GM10248 (cell line): ENCODE results near the gene CCNO.
A peak's percentile ranks its signal among the peaks of the same experiment; 100 is the strongest.

ENCODE experiments used
- CTCF ChIA-PET: fragments of 300-600 bp; sonication (Branson Sonifier 250); formaldehyde crosslinking; extraction: SDS; loops from one replicate; lab custom pipeline; 2021; ENCODE audit warnings: antibody characterized with exemption; lab: Yijun Ruan, JAX
- POLR2A ChIA-PET: fragments of 350-650 bp; sonication (Branson Sonifier 250); formaldehyde crosslinking; extraction: SDS; loops from one replicate; lab custom pipeline; 2020; ENCODE audit warnings: antibody characterized with exemption; lab: Yijun Ruan, JAX
- DNase-seq: peaks from one replicate; pipeline ENCODE4 v3.0.0; 2012; ENCODE audit errors: extremely low spot score
- CTCF ChIP-seq: IDR thresholded peaks from 2 replicates; pipeline ENCODE4 v1.5.1; 2012; ENCODE audit warnings: mild to moderate bottlenecking, low read depth; ENCODE audit errors: extremely low read depth, missing control alignments, control extremely low read depth

Gene CCNO

GRCh38 chr5:55241746-55242145 lies 8.3 kb upstream of the CCNO start:
- no peak for DNase-seq
- TF ChIP-seq CTCF = no peak
- CTCF ChIA-PET = interaction anchor here (1.0 to 2.1 kb wide), 2 partner anchors 15 to 16 kb away, joined by 4 to 6 read pairs; no protein-coding TSS in a partner anchor
- POLR2A ChIA-PET = interaction anchor here (0.6 kb wide), 1 partner anchor 15 kb away, joined by 4 read pairs; no protein-coding TSS in a partner anchor

DNA sequence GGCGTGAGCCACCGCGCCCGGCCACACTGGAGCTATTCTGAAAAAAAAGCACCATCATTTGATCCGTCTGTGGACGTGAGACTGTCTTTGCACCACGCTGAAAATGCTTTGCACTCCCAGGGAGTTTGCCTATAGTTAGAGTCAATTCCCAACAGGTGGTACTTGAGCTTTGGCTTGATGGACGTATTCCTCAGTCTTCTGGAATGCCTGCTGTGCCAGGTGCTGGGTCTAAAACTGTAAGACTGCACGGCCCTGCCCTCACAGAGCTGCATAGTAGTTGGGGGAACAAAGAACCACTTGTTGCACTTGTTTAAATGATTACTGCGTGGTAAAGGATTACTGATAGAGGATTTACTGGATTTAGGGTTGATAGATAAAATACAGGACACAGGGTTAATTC lies 3.4 kb upstream of the CCNO start:
- DNase-seq = no peak
- CTCF ChIA-PET = interaction anchor here (3.5 kb wide), 1 partner anchor 11 kb away, joined by 18 read pairs; no protein-coding TSS in a partner anchor
- POLR2A ChIA-PET = no interaction called here
- TF ChIP-seq CTCF = no peak

- DNase-seq = no peak
- CTCF ChIA-PET = interaction anchor here (0.9 to 3.5 kb wide), 5 partner anchors 8 to 25 kb away, joined by 3 to 18 read pairs (median 6); no protein-coding TSS in a partner anchor
- no peak for TF ChIP-seq CTCF
- POLR2A ChIA-PET = no interaction called here
Measured at GRCh38 chr5:55234121-55234700, 803 bp upstream of the CCNO start.

DNA sequence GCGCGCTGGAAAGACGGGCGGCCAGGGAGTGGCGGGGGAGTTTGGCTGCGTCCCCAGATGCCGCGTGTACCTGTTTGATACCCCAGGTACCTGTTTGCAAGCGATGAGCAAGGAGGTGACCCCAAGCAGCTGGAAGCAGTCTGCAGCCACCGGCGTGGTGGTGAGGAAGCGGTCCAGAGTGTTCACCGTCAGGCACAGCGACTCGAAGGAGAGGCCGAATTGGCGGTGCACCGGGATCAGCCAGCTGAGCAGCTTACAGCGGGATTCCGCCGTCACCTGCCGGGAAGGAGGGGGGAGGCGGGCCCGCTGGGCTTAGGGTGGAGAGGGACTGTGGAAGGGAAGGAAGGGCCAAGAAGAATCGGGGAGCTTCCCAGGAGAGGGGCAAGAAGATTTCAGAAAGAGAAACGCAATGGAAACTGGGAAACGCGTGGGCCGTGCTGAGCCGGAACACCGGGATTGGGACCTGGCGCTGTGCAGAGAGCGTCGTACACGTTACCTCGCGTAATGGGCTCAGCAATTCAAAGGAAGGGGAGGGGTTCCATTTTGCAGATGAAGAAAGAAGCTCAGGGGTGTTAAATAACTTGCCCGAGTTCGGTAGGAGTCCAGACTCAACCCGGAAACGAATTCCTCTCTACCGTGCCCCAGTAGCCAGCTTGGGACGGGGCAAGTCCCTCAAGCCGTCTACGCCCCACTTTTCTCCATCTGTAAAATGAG lies 980 bp downstream of the CCNO start:
- TF ChIP-seq CTCF = no peak
- DNase-seq = peak; percentile 19
- CTCF ChIA-PET = interaction anchor here (1.0 to 2.1 kb wide), 8 partner anchors 9 to 459 kb away, joined by 3 to 10 read pairs (median 5); no protein-coding TSS in a partner anchor
- POLR2A ChIA-PET = no interaction called here

DNA sequence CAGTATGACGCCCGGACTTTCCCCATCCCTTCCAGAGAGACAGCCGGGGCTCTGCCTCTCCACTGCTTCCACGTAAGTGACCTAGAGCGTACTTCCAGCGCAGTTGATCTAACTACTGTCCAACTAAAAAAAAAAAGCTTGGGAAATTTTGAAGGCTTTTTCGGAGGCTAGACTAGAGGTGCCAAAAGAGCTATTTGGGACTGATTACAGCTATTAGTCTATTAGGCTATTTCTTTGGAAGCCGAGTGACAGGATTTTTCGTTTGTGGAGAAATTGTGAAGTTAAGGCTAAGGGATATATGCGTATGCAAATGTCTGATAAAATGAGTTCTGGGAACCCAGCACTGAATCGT lies 1.5 kb downstream of the CCNO start:
- CTCF ChIA-PET = interaction anchor here (1.0 to 2.1 kb wide), 6 partner anchors 14 to 460 kb away, joined by 3 to 10 read pairs (median 4); no protein-coding TSS in a partner anchor
- TF ChIP-seq CTCF = no peak
- POLR2A ChIA-PET = interaction anchor here (0.6 kb wide), 1 partner anchor 921 kb away, joined by 3 read pairs; no protein-coding TSS in a partner anchor
- no peak for DNase-seq
